NB4 (cell line): Measurements from ENCODE around the gene NIN.
A peak's percentile ranks its signal among the peaks of the same experiment; 100 is the strongest.

ENCODE experiments used
- DNase-seq: peaks from one replicate; pipeline ENCODE4 v3.0.0; 2010; ENCODE audit warnings: low read depth
- H3K4me3 ChIP-seq: one replicate; pipeline ENCODE4 v1.5.1; 2011; ENCODE audit warnings: mild to moderate bottlenecking, low read depth, low read length, moderate library complexity
- MYC ChIP-seq: IDR thresholded peaks from 2 replicates; pipeline ENCODE4 v1.6.1; 2011; ENCODE audit warnings: low read depth, low read length
- POLR2A ChIP-seq: IDR thresholded peaks from 2 replicates; pipeline ENCODE4 v1.6.1; 2011; ENCODE audit warnings: mild to moderate bottlenecking; ENCODE audit not compliant: insufficient read length; ENCODE audit errors: extremely low read depth
- TF ChIP-seq, protein P1 (sequence below): IDR thresholded peaks from 2 replicates; pipeline ENCODE4 v1.6.1; 2011; ENCODE audit warnings: low read depth, low read length
- TF ChIP-seq, protein P2 (sequence below): IDR thresholded peaks from one replicate; pipeline ENCODE4 v1.5.1; 2012; ENCODE audit warnings: low read depth, low read length

Gene NIN

DNA sequence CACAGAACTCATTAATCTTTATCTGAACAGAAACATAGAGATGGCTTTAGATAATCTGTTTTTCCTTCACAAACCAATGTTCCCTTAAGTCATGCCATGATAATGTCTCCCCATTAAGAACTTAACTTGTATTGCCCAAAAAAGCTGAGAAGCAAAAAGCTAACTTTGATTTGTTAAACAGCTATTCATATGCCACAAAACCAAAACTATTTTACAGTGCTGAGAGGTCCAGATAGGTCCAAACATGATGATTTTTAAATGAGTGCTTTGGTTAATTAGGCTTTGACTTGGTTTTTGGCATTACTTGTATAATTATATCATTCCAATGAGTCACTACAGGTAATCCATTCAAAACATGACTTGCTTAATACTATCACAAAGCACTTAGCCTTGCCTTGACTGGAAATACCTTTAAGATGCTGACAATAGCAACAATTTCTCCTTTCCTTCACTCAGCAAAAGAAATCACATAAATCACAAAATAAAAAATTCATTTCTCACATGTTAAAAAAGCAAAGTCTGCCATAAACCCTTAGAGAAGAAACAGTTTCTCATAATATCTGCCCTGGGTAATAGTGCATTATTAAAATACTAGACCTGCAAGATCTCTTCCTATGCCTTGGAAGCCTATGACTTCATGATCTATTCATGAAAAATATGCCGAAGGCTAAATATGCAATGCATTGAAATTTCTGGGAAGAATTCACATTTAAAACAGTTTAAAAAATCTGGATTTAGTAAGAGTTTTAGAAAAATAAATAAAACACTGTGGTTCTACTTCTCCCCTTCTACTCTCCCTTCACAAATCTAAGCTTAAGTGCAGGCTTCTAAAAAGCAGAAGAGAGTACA is 110.8 kb downstream of the NIN start:
- H3K4me3 ChIP-seq: no peak overlapping the region
- DNase-seq: no peak
- TF ChIP-seq, protein P1, sequence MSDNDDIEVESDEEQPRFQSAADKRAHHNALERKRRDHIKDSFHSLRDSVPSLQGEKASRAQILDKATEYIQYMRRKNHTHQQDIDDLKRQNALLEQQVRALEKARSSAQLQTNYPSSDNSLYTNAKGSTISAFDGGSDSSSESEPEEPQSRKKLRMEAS: no peak
- TF ChIP-seq MYC (no peak), POLR2A (no peak)
- TF ChIP-seq, protein P2, sequence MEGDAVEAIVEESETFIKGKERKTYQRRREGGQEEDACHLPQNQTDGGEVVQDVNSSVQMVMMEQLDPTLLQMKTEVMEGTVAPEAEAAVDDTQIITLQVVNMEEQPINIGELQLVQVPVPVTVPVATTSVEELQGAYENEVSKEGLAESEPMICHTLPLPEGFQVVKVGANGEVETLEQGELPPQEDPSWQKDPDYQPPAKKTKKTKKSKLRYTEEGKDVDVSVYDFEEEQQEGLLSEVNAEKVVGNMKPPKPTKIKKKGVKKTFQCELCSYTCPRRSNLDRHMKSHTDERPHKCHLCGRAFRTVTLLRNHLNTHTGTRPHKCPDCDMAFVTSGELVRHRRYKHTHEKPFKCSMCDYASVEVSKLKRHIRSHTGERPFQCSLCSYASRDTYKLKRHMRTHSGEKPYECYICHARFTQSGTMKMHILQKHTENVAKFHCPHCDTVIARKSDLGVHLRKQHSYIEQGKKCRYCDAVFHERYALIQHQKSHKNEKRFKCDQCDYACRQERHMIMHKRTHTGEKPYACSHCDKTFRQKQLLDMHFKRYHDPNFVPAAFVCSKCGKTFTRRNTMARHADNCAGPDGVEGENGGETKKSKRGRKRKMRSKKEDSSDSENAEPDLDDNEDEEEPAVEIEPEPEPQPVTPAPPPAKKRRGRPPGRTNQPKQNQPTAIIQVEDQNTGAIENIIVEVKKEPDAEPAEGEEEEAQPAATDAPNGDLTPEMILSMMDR: no peak

DNA sequence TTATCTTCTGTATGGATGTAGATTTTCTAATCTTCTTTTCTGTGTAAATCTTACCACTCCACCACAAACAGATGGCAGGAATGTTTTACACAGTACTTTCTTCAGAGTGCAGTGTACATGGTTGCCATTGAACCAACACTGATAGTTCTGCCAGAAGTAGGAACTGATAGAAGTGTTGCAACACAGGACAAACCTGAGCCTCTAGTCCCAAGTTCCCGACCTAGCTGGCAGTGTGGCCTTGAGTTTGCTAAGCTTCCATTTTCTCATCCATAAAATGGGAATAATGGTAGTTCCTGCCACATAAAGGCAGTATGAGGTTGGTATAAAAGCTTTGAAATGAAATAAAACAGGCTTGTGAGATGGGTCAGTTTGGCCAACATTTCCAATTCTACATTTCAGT is 112.0 kb downstream of the NIN start:
- DNase-seq: peak; percentile 3
- TF ChIP-seq MYC (no peak), POLR2A (no peak)
- TF ChIP-seq, protein P1: no peak
- TF ChIP-seq, protein P2: no peak

DNA sequence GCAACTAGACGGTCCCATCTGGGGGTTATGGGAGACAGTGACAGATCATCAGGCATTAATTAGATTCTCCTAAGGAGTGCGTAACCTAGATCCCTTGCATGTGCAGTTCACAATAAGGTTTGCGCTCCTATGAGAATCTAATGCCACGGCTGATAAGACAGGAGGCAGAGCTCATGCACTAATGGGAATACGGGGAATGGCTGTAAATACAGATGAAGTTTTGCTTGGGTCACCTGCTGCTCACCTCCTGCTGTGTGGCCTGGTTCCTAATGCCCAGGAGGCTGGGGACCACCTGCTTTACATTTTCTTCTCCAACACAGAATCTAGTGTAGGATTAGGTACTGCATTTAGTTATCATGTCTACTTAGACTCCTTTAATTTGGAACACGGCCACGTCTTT is 113.2 kb downstream of the NIN start:
- no peak overlapping the region for H3K4me3 ChIP-seq
- TF ChIP-seq, protein P1: no peak
- TF ChIP-seq MYC (no peak), POLR2A (no peak)
- TF ChIP-seq, protein P2: no peak
- DNase-seq: no peak

More for the DNA sequence above, 112.0 kb downstream of the NIN start:
- no peak overlapping the region for H3K4me3 ChIP-seq

DNA sequence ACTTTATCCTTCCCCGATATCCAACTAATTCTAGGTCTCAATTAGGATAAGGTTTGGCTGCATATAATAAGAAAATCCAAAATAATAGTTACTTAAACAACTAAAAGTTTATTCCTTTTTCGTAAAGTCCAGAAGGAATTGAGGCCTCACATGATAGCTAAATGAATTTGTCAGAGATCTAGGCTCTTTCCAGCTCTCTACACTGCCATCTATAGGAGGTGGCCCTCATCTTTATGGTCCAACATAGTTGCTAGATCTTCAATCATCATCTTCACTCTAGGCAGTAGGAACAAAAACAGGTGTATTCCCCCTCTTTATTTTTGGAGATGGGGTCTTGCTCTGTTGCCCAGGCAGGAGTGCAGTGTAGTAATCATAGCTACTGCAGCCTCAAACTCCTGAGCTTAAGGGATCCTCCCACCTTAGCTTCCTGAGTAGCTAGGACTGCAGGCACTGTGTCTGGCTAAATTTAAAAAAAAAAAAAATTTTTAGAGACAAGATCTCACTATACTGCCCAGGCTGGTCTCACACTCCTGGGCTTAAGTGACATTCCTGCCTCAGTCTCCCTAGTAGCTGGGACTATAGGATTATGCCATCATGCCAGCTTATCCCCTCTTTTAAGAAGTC is 116.4 kb downstream of the NIN start:
- TF ChIP-seq POLR2A: no peak
- TF ChIP-seq, protein P2: peak; percentile 72
- peak; percentile 51 for DNase-seq
- H3K4me3 ChIP-seq: no peak overlapping the region

DNA sequence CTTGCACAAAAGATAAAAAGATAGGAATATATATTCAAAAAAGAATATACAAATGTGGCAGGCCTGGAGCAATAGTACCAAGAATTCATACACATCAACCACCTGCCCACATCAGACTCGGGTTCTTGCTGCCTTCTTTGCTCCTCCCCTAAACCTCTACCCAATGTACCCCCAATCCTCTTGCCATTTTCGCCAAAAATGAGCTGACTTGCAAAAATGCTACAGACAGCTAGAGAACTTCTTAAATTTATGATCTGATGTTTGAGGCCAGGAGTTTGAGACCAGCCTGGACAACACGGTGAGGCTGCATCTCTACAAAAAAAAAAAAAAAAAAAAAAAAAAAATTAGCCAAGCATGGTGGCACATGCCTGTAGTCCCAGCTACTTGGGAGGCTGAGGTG is 119.9 kb downstream of the NIN start:
- H3K4me3 ChIP-seq: no peak overlapping the region
- TF ChIP-seq POLR2A (no peak), MYC (no peak)
- TF ChIP-seq, protein P1: no peak
- TF ChIP-seq, protein P2: no peak
- no peak for DNase-seq
